Measurements from ENCODE around the gene MSMO1. TPM values are rescaled to one million over a fixed set of nuclear protein-coding genes. Genes with fewer than 3 reads are reported as not detected.

Gene MSMO1
- total RNA-seq, 4 donors from 2014 or later: 13.2 to 45.2 (median 19.3) TPM

DNA sequence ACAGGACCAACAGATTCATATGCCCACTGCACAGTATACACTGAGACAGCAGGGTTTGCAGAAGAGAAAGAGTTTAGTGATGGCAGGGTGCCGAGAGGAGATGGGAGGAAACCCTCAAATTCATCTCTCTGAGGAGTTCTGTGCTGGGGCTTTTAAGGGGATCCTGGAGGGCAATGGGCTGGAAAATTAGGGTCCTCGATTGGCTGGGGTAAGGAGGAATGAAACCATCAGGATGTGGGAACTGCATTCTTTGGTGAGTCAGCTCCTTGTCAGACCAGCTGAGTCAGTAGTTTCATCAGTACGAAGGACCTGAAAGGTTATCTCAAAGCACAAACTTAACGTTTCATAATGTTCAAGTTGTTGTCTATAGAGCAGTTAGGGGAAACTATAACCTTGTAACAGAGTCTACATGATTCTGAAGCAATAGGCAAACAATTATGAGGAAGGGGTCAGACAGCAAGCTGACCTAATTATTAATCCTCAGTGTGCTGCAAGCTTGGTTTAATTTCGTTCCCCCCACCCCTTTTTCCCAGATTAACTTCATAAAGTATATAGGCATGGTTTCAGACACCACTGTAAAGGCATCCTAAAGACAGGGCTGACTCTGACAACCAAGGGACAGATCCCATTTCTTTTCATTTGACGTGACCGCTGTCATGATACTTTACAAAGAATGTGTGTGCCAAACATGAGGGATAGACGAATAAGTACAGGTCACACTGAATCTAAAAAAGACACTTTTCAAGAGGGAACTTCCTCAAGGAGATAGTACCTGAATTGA lies 1.5 kb upstream of the MSMO1 start:
- ATAC-seq (ENCODE audit: low FRiP score): peak; percentile 7
- TF ChIP-seq, protein P1, sequence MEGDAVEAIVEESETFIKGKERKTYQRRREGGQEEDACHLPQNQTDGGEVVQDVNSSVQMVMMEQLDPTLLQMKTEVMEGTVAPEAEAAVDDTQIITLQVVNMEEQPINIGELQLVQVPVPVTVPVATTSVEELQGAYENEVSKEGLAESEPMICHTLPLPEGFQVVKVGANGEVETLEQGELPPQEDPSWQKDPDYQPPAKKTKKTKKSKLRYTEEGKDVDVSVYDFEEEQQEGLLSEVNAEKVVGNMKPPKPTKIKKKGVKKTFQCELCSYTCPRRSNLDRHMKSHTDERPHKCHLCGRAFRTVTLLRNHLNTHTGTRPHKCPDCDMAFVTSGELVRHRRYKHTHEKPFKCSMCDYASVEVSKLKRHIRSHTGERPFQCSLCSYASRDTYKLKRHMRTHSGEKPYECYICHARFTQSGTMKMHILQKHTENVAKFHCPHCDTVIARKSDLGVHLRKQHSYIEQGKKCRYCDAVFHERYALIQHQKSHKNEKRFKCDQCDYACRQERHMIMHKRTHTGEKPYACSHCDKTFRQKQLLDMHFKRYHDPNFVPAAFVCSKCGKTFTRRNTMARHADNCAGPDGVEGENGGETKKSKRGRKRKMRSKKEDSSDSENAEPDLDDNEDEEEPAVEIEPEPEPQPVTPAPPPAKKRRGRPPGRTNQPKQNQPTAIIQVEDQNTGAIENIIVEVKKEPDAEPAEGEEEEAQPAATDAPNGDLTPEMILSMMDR (IDR thresholded peaks at IDR 0.05): no peak
- DNase-seq (ENCODE audit: low spot score): no peak

DNA sequence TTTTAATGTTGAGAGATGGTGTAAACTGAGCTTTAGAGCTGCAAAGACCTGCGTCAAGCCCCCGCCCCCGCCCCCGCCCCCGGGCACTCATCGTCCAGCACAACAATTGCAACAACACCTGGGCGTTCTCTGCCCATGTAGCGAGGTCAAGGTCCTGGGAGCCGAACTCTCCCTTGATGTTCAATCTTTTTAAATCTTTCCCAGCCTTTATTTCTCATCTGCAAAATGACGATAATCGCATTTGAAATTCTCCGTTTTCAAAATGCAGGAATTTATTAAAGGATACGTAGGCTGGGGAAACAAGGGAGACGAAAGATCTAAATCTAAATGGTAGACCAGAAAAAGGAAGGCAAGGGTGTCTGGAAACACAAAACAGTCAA lies 648 bp upstream of the MSMO1 start:
- peak; percentile 31 for ATAC-seq (ENCODE audit: low FRiP score)
- TF ChIP-seq, protein P1 (IDR thresholded peaks at IDR 0.05): no peak
- DNase-seq (ENCODE audit: low spot score): no peak

GRCh38 chr4:165328101-165328425 lies 594 bp downstream of the MSMO1 start:
- ATAC-seq (ENCODE audit: low FRiP score) (no peak), DNase-seq (ENCODE audit: low spot score) (no peak)
- TF ChIP-seq, protein P1 (IDR thresholded peaks at IDR 0.05): no peak

DNA sequence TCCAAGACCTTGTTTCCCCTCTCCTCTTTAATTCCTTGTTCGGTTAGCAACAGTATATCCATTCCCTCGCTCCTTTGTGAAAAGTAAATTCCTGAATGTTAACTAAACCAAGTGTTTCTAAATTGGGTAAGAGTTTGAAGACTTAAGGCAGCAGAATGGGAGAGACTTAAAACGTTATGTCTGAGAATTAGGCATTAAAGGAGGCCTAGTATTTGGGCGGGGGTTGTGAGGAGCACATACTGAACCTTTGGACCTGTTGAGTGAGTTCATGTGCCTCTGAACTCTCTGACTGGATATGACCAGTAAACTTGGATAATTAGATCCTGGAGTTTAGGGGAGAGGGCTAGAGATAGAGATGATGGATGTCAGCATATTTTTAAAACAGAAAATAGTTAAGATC lies 1.2 kb downstream of the MSMO1 start:
- no peak for ATAC-seq (ENCODE audit: low FRiP score)
- DNase-seq (ENCODE audit: low spot score): no peak
- TF ChIP-seq, protein P1 (IDR thresholded peaks at IDR 0.05): no peak

GRCh38 chr4:165330071-165330470 lies 2.6 kb downstream of the MSMO1 start:
- no peak for ATAC-seq (ENCODE audit: low FRiP score)
- DNase-seq (ENCODE audit: low spot score): no peak
- TF ChIP-seq, protein P1 (IDR thresholded peaks at IDR 0.05): no peak

- no peak for DNase-seq (ENCODE audit: low spot score)
- no peak for ATAC-seq (ENCODE audit: low FRiP score)
- TF ChIP-seq, protein P1 (IDR thresholded peaks at IDR 0.05): no peak
These were observed 3.2 kb downstream of the MSMO1 start for GRCh38 chr4:165330666-165331065.

GRCh38 chr4:165331359-165331758 lies 3.9 kb downstream of the MSMO1 start:
- DNase-seq (ENCODE audit: low spot score): no peak
- ATAC-seq (ENCODE audit: low FRiP score): no peak
- TF ChIP-seq, protein P1 (IDR thresholded peaks at IDR 0.05): no peak

All from omental fat pad (tissue), 4 donors.